AG04449 (cell line): Measurements from ENCODE around the gene MEGF10.

Experiments used
- CTCF ChIA-PET: fragments of 350-600 bp; formaldehyde crosslinking; extraction: SDS; loops from one replicate; lab custom pipeline; 2021; ENCODE audit warnings: antibody characterized with exemption; lab: Yijun Ruan, JAX
- POLR2A ChIA-PET: fragments of 400-600, 350-600 bp; formaldehyde crosslinking; extraction: SDS; loops from one replicate; lab custom pipeline; 2020; ENCODE audit warnings: antibody characterized with exemption, inconsistent platforms; lab: Yijun Ruan, JAX
- DNase-seq: peaks from one replicate; pipeline ENCODE4 v3.0.0-alpha.2; 2010; ENCODE audit warnings: low read depth, low spot score
- H3K4me3 ChIP-seq: 2 replicates; pipeline ENCODE4 v1.5.1; 2011; ENCODE audit warnings: low read depth, mild to moderate bottlenecking, control low read depth, low read length
- TF ChIP-seq, protein P1 (sequence below): IDR thresholded peaks from one replicate; pipeline ENCODE4 v1.5.1; 2011; ENCODE audit warnings: mild to moderate bottlenecking, moderate library complexity, low read length, control low read depth, inconsistent platforms; ENCODE audit not compliant: insufficient read depth; ENCODE audit errors: missing control alignments

Gene MEGF10

DNA sequence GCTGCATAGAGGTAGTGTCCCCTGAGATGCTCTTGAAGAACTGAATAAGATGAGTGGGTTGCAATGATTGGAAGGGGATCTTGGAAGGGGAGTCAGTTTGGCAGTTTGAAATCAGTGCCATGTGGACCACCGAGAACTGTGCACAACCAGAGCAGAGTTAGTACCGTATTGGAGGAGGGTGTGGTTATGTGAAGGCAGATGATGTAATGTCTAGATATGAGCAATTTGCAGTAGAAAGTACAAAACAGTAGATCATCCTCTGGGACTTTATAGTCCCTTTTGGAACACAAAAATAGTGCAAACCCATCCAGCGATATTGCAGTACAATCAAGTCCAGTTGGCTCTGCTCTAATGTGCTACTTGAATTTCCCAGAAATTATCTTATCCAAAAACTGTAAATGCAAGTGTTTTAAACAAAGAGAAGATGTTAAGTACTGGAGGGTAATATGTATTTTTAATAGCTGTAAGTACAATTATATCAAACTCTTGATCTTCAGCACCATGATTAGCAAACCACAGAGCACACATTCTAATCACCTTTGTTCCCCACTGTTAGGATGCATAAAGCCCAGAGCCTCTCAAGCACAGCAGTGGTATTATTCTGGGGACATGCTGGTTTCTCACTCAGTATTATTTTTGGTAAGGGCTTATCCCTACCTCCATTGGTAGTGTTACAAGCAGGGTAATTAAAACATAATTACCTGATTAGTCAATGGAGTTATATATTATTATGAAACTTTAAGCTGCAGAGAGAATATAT is 41.5 kb downstream of the MEGF10 start:
- no peak overlapping the region for H3K4me3 ChIP-seq
- DNase-seq = no peak
- TF ChIP-seq, protein P1, sequence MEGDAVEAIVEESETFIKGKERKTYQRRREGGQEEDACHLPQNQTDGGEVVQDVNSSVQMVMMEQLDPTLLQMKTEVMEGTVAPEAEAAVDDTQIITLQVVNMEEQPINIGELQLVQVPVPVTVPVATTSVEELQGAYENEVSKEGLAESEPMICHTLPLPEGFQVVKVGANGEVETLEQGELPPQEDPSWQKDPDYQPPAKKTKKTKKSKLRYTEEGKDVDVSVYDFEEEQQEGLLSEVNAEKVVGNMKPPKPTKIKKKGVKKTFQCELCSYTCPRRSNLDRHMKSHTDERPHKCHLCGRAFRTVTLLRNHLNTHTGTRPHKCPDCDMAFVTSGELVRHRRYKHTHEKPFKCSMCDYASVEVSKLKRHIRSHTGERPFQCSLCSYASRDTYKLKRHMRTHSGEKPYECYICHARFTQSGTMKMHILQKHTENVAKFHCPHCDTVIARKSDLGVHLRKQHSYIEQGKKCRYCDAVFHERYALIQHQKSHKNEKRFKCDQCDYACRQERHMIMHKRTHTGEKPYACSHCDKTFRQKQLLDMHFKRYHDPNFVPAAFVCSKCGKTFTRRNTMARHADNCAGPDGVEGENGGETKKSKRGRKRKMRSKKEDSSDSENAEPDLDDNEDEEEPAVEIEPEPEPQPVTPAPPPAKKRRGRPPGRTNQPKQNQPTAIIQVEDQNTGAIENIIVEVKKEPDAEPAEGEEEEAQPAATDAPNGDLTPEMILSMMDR = no peak
- ChIA-PET CTCF (no interaction called here), POLR2A (no interaction called here)

DNA sequence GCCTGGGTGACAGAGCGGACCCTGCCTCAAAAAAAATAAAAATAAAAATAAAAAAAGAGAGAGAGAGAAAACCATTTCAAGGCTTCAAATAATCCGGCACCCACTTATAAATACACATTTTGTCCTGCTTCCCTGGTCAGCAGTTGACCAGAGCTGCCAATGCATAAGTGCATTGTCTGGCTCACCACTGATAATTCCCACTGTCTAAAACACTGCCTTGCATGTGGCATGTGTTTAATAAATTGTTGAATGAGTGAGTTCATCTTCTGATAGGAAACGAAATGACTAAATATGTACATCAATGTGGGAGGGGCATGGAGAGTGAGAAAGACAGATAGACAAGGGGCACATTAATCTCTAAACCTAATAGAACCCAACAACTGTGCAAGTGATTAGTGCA is 42.9 kb downstream of the MEGF10 start:
- TF ChIP-seq, protein P1 = no peak
- CTCF ChIA-PET = interaction anchor here (6.4 kb wide), 1 partner anchor 19 kb away, joined by 34 read pairs; no protein-coding TSS in a partner anchor
- H3K4me3 ChIP-seq = no peak overlapping the region
- POLR2A ChIA-PET = no interaction called here
- DNase-seq = no peak

DNA sequence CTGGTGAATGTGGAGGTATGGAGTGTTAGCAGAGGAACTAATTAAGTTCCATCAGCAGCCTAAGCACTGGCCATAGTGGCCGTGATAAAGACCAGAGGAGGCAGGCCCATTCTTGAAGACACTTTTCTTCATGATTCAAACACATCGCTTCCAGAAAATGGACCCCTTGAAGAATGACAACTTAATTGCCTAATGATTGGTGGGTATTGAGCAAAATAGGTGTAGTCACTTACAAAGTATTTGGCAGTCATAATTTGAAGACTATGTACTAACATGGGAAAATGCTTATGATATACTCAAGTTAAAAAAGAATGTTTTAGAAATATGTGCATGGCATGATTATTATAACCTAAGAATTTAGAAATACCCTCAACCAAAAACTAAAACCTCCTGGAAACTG is 44.8 kb downstream of the MEGF10 start:
- POLR2A ChIA-PET = no interaction called here
- CTCF ChIA-PET = interaction anchor here (1.2 to 6.4 kb wide), 2 partner anchors 19 to 21 kb away, joined by 3 to 34 read pairs; no protein-coding TSS in a partner anchor

GRCh38 chr5:127337876-127338275 is 47.3 kb downstream of the MEGF10 start:
- TF ChIP-seq, protein P1 = no peak
- DNase-seq = no peak
- ChIA-PET CTCF (interaction anchor here (6.4 kb wide), 1 partner anchor 23 kb away, joined by 34 read pairs; no protein-coding TSS in a partner anchor), POLR2A (no interaction called here)
- no peak overlapping the region for H3K4me3 ChIP-seq

More for the DNA sequence above, 44.8 kb downstream of the MEGF10 start:
- no peak for DNase-seq
- TF ChIP-seq, protein P1 = no peak
- no peak overlapping the region for H3K4me3 ChIP-seq

GRCh38 chr5:127338501-127338900 is 47.9 kb downstream of the MEGF10 start:
- POLR2A ChIA-PET = no interaction called here
- TF ChIP-seq, protein P1 = no peak
- CTCF ChIA-PET = interaction anchor here (6.4 kb wide), 1 partner anchor 24 kb away, joined by 34 read pairs; no protein-coding TSS in a partner anchor
- no peak for DNase-seq
- no peak overlapping the region for H3K4me3 ChIP-seq

DNA sequence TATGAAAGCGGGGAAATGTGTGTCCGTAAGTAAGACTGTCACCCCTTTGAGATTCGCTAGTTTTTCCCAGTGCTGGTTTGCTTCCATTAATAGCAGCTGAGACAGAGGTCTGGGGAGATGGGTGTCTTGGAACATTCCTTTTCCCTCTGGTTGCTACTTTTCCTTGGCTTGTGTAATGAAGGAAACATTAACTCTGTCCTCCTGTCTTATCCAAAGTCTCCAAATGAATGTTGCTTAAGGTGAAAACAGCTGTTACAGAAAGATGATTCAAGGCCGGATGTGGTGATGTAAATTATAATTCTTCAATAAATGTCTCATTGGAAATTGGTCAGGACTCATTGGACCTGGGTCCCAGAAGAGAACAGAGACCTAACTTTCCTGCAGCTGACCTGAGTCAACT is 50.0 kb downstream of the MEGF10 start:
- ChIA-PET CTCF (interaction anchor here (1.5 kb wide), 1 partner anchor 27 kb away, joined by 4 read pairs; no protein-coding TSS in a partner anchor), POLR2A (no interaction called here)
- TF ChIP-seq, protein P1 = no peak
- no peak for DNase-seq
- no peak overlapping the region for H3K4me3 ChIP-seq
